Stimulated activated CD4-positive, alpha-beta T cell treated with anti-CD3 and anti-CD28 coated beads, Interleukin-4, amount 100 ng/mL, for 24 hours (primary cell): ENCODE results near the gene KIF1B.
A peak's percentile ranks its signal among the peaks of the same experiment; 100 is the strongest.
"Not testable (repeated sequence)": the region's sequence is repeated elsewhere in the genome, so short reads cannot be mapped to it uniquely, and the experiment has no call there.

Experiments used
- DNase-seq: peaks from one replicate; pipeline ENCODE4 v3.0.0-alpha.2; 2020

Gene KIF1B

GRCh38 chr1:10192263-10192662, 18.1 kb upstream of the KIF1B start:
- no peak for DNase-seq

DNA sequence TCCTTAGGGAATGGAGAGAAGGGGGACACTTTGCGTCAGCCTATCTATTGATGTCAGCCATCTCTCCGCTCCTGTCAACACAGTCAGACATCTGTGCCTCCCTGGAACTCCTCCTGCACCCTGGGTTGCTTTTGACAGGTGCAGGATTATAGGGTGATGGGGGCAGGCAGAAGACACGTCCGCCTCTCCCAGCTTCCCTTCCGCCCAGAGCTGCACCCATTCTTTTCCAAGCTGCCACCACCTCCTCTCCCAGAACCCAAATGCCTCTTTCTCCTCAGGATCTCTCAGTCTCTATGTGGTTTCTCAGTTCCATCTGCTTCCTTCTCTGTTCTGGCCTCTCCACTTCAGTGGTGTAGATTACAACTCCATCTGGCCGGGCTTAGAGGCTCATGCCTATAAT, 17.1 kb upstream of the KIF1B start:
- no peak for DNase-seq

GRCh38 chr1:10195570-10195969, 14.8 kb upstream of the KIF1B start:
- DNase-seq, result no peak

GRCh38 chr1:10196976-10197375, 13.4 kb upstream of the KIF1B start:
- no peak for DNase-seq

DNA sequence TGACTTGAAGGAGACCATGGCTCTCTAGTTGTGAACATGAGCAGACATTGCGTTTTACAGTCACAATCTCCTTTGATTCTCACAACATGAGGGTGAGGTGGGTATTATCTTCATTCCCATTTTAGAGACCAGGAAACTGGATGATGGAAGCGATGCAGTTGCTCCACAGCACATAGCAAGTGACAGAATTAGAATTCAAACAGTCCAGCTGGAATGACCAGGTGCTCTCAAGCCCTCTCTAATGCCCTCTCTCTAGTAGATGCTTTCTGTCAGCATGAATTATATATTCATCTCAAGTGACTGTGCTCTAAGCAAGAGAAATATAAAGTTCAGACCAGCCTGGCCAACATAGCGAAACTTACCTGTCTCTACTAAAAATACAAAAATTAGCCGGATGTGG, 9.8 kb upstream of the KIF1B start:
- DNase-seq, result no peak

DNA sequence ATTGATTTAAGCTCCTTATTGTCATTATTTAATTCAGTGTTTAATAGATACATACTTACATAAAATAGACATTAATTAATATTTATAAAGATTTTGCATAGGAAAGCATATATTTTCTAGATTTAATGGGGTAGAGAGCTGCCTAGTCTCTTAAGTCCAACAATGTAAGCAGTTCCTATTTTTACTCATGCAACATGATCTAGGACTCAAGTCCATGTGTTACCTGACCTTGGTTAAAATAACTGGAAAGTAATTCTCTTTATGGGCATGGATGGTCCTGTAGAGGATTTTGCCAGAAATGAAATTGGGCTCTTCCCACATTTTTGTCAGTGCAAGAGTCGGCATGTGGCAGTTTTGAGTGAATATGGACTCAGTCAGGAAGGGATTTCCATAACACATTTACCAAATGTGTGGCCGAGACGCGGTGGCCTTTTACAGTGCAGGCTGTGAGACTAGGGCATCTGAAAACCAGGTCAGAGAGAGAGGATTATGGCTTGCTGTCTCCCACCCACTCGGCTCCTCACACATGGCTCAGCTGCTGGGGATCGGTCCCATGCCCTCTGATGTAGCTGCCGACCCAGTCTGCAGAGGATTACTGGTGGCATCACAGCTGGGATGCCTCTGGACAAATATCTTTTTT, 6.2 kb upstream of the KIF1B start:
- no peak for DNase-seq

GRCh38 chr1:10205206-10205605, 5.2 kb upstream of the KIF1B start:
- not testable (repeated sequence) for DNase-seq

DNA sequence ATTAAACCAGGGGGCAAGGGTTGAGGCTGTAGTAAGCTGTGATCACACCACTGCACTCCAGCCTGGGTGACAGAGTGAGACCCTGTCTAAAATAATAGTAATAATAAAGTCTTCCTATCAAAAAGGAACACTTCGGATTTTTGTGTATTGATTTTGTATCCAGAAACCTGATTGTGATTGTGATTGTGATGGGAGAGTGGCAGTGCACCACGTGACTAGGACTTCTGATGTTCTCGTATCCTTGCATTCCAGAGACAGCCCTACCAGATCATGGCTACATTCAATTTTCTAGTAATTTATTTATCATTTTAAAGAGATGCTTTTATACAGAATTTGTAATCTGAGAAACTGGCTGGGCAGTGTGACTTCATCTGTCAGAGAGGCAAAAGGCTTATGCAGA, 2.6 kb upstream of the KIF1B start:
- no peak for DNase-seq

- no peak for DNase-seq
Observed at GRCh38 chr1:10208537-10208936, 1.8 kb upstream of the KIF1B start.

- DNase-seq, result no peak
Observed at GRCh38 chr1:10209590-10209904, 823 bp upstream of the KIF1B start.

DNA sequence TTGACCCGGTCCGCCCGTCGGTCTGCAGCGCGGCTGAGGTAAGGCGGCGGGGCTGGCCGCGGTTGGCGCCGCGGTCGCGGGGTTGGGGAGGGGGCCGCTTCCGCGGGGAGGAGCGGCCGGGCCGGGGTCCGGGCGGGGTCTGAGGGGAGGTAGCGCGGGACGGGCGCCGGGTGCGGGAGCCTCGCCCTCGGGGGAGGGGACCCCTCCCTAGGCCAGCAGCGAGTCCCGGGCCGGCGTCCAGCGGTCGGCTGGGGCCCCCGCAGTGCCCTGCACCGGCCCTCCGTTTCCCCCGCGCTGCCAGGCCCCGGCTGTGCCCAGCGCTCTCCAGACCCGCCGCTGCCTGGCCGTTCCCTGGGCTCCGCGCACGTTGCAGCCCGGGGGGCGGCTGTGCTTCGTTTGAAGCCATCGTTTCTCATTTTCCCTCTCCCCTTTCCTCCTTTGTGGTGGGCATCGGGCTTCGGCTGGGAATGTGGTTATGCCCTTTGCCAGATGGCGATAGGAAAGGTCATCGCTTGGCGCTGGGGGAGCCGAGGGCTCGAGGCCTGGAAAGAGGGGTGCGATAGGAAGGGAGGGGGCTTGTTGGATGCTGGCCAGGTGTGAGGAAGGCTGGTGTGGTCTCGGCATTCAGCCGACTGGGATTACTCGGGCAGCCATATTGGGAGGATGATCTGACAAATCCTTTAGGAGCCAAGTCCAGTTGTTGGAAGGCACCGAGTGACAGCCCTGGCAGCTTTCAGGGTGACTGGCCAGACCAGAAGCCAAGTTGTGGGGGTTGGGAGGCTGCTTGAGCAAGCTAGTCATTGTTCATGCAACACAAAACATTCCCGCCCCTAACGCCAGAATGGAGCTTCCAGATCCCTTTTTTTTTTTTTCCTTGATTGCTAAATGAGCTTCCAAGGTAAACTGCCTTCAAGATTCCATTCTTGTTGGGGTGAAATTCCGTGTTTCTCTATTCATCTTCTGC, 753 bp downstream of the KIF1B start:
- peak; percentile 37 for DNase-seq

DNA sequence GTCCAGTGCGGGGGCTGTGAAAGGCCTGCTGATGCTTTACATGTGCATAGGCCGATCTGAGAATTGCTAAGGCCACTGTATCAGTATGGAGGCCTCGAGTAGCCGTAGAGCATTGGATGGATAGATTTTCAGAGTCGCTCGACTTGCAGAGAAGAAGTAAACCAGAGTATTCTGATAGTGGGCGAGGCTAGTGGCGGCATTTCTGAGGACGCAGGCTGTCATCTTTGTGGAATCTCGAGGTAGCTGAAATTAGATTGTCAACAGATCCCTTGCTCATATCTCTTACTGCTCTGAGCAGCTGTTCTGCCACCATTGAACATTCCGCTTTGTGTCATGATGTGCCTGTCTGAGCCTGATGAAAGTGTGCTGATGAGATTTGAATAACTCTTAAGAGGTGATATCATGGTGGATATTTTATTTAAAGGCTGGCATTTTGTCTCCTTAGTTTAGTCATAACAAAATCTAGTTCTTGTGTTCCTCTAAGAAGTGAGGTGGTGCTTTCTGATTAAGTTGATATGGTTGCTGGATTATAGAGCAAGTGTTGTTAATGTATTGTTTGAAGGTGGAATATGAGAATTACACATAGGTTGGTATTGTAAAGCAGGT, 1.5 kb downstream of the KIF1B start:
- no peak for DNase-seq

DNA sequence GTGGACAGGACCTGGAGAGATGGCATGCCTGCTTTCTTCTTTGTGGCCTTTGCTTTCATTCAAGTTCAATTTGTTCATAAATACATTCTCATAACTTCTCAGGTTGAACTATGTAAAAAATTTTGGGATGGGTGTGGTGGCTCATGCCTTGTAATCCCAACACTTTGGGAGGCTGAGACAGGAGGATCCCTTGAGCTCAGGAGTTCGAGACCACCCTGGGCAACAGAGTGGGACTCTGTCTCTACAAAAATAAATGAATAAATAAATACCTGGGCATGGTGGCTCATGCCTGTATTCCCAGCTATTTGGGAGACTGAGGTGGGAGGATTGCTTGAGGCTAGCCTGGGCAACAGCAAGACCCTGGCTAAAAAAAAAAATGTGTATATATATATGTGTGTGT, 2.1 kb downstream of the KIF1B start:
- no peak for DNase-seq

DNA sequence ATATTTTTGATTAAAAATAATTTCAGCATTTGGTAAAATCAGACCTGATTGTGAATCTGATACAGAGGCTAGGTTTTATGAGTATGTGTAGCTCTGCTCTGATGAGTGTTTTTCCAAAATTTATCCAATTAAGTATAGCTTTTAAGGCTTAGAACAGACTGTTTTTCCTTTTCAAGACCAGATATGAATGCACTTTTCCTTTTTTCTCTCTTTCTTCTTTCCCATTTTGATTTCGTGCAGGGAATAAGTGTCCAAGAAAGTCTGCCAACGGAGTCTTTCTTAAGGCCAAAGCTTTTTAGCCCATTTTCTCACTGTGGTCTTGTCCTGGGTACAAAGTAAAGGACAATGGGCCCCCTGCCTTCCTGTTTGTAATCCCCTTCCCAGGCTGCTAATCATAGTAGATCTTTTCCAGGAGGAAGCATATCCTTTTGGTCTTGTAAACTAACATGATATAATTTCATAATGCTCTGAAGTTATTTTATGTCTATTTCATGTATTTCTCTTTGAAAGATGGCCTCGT, 2.9 kb downstream of the KIF1B start:
- no peak for DNase-seq

DNA sequence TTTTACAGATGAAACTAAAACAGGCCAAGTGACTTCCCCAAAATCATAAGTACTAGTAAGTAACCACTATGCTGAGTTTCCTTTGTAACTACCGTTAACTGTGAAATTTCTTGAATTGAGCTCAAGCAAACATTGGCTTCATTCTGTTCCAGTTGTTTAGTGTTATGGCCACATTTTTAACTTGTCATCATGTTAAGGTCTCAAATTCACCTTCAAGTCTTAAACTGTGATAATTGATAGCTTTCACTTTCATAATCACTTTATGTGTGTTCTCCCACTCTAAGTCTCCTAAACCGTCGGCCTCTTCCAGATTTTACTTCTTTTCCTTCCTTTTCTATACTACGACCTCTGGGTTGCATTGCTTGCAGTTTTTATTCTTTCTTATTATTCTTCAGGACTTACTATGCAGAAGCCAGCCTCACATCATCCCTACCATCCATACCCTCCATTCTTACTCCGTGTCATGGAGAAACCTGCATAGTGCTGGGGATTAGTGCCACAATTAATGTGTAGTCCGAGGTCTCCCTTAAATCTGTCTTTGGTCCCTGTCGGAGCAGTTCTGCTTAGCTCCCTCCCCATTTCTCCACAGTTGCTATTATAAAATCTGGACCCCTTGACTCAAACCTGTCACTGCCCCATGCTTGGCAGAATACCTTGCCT, 5.8 kb downstream of the KIF1B start:
- no peak for DNase-seq

DNA sequence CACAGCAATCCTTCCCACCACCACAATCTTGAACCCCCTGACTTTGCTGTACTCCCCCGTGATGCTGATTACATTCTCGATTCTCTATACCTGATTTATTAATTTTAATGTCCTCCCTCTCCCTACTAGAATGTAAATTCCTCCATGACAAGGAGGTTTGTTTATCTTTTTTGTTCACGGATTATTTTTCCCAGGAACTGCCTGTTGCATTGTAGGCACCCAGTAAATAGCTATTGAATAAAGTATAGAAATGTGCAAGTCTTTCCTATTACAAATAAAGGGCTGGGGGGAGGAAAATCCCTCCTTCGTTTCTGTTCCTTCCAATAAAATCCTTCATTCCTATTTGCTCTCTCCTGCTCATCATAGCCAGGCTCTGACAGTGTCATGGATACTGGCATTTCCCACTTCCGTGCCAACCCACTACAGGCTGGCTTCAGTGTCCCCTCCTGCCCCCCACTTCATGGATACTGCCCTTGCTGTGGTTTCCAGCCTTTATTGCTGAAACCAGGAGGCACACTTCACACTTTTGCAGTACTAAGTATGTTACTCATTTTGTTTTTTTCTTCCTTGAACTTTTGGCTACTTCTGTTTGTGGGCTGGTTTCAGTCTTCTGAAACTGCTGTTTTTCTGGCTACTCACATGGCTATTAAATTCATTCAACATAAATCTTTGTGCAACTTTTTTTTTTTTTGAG, 7.5 kb downstream of the KIF1B start:
- DNase-seq, result no peak

DNA sequence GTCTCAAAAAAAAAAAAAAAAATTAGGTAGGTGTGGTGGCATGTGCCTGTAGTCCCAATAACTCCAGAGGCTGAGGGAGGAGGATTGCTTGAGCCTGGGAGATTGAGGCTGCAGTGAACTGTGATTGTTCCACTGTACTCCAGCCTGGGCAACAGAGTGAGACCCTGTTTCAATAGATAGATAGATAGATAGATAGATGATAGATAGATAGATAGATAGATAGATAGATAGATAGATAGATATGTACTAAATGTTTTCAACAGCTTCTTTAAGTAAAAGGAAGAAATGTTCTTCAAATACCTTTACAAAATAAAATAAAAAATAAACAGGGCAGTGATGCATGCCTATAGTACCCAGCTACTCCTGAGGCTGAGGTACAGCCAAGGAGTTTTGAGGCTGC, 9.8 kb downstream of the KIF1B start:
- no peak for DNase-seq

- not testable (repeated sequence) for DNase-seq
Observed at GRCh38 chr1:10220657-10221056, 10.3 kb downstream of the KIF1B start.

DNA sequence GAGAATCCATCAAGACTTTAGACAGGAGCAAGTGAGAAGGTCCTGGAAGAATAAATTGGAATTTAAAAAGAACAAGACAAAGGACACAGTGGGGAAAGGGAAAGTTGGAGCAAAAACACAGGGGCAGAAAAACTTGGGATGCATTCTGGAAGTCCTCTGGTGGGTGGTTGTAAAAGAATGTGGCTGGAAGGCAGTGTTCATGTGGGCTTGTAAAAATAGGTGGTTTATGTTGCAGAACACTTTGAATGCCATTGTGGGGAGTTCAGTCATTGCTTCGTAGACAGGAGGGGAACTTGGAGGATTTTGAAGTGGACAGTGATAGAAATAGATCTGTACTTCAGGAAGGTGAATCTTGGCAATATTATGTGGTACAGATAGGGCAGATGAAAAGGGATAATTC, 15.2 kb downstream of the KIF1B start:
- no peak for DNase-seq

GRCh38 chr1:10228528-10228927, 18.2 kb downstream of the KIF1B start:
- DNase-seq, result no peak

- DNase-seq, result no peak
Observed at GRCh38 chr1:10229903-10230302, 19.5 kb downstream of the KIF1B start.

GRCh38 chr1:10232163-10232562, 21.8 kb downstream of the KIF1B start:
- no peak for DNase-seq
